Measurements from ENCODE around the gene CUX1. TPM values are rescaled to one million over a fixed set of nuclear protein-coding genes. Genes with fewer than 3 reads are reported as not detected.

Gene CUX1
- total RNA-seq, 3 donors from 2014 or later: 35.1 to 54.4 (median 41.1) TPM

DNA sequence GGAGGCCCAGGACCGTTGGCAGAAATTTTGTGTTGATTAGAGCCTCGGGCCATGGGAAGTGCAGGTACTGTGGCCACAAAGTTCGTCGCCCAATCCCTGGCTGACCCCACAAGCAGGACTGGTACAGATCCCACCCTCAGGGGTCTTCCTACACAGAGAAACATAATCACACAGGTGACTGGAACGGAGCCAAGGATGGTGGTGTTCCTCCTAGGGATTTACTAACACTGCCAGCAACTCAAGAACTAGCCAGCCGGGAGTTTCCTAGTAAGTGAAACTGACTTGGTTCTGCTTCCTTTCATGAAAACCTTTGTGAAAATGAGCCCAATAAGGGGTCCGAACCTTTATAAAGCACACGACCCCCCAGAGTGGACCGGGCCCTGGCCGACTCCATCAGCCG is 5.7 kb downstream of the CUX1 start:
- DNase-seq (ENCODE audit: low spot score in 2 of 2): no peak
- intact Hi-C loops (cut with DNase I; ENCODE audit: low total_unique reads): no loop called here
- Histone ChIP-seq H3K36me3 (no peaks in the 10 kb centered on the region), H3K27ac (no peak overlapping the region), H3K9me3 (no peaks in the 10 kb centered on the region), H3K27me3 (no peaks in the 10 kb centered on the region), H3K4me3 (no peak overlapping the region), H3K4me1 (no peaks in the 10 kb centered on the region)
- TF ChIP-seq POLR2AphosphoS5 (IDR thresholded peaks at IDR 0.05) (no peak), POLR2A (IDR thresholded peaks at IDR 0.05) (no peak)
- TF ChIP-seq, protein P1, sequence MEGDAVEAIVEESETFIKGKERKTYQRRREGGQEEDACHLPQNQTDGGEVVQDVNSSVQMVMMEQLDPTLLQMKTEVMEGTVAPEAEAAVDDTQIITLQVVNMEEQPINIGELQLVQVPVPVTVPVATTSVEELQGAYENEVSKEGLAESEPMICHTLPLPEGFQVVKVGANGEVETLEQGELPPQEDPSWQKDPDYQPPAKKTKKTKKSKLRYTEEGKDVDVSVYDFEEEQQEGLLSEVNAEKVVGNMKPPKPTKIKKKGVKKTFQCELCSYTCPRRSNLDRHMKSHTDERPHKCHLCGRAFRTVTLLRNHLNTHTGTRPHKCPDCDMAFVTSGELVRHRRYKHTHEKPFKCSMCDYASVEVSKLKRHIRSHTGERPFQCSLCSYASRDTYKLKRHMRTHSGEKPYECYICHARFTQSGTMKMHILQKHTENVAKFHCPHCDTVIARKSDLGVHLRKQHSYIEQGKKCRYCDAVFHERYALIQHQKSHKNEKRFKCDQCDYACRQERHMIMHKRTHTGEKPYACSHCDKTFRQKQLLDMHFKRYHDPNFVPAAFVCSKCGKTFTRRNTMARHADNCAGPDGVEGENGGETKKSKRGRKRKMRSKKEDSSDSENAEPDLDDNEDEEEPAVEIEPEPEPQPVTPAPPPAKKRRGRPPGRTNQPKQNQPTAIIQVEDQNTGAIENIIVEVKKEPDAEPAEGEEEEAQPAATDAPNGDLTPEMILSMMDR (IDR thresholded peaks at IDR 0.05): no peak

DNA sequence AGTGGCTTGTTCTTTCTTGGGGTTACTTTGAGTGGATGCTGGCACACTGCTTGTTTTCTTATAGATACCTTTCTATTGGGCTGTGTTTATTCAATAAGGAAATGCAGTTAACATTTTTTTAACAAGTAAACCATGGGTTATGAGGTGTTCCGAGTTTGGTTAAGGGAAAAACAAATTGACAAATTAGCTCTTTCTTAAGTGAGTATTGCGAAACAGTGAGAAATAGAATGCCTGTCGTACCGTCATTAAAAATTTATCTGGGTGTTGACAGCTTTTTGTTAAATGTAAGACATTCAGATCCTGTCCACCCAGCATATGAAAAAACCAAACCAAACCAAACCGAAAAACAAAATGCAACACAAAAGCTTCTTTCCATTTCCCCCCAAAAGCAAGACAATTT is 6.2 kb downstream of the CUX1 start:
- Histone ChIP-seq H3K4me3 (no peak overlapping the region), H3K9me3 (no peaks in the 10 kb centered on the region), H3K27ac (no peak overlapping the region), H3K4me1 (no peaks in the 10 kb centered on the region), H3K27me3 (no peaks in the 10 kb centered on the region), H3K36me3 (no peaks in the 10 kb centered on the region)
- no peak for DNase-seq (ENCODE audit: low spot score in 2 of 2)
- TF ChIP-seq POLR2AphosphoS5 (IDR thresholded peaks at IDR 0.05) (no peak), POLR2A (IDR thresholded peaks at IDR 0.05) (no peak)
- TF ChIP-seq, protein P1 (IDR thresholded peaks at IDR 0.05): no peak
- intact Hi-C loops (cut with DNase I; ENCODE audit: low total_unique reads): no loop called here

DNA sequence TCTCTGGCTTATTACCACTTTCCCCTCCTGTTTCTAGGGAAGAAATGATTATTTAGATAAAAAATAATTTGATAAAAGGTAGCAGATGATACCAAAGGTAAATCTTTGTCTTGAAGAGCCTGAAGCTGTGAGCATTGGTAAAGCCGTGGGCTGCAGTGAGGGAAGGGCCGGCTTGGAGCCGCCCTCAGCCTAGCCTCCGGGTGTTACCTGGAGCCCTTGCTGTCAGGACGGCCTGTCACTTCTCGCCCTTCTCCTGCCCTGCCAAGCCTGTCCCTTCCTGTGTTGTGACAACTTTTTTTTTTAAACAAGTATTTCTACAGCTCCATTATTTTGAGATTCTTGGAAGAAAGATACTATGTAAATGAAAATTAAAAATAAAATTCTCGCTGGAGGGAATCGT is 7.0 kb downstream of the CUX1 start:
- Histone ChIP-seq H3K9me3 (no peaks in the 10 kb centered on the region), H3K4me3 (no peak overlapping the region), H3K4me1 (no peaks in the 10 kb centered on the region), H3K27me3 (no peaks in the 10 kb centered on the region), H3K27ac (no peak overlapping the region), H3K36me3 (no peaks in the 10 kb centered on the region)
- intact Hi-C loops (cut with DNase I; ENCODE audit: low total_unique reads): no loop called here
- DNase-seq (ENCODE audit: low spot score in 2 of 2): no peak
- TF ChIP-seq POLR2A (IDR thresholded peaks at IDR 0.05) (no peak), POLR2AphosphoS5 (IDR thresholded peaks at IDR 0.05) (no peak)
- TF ChIP-seq, protein P1 (IDR thresholded peaks at IDR 0.05): no peak

DNA sequence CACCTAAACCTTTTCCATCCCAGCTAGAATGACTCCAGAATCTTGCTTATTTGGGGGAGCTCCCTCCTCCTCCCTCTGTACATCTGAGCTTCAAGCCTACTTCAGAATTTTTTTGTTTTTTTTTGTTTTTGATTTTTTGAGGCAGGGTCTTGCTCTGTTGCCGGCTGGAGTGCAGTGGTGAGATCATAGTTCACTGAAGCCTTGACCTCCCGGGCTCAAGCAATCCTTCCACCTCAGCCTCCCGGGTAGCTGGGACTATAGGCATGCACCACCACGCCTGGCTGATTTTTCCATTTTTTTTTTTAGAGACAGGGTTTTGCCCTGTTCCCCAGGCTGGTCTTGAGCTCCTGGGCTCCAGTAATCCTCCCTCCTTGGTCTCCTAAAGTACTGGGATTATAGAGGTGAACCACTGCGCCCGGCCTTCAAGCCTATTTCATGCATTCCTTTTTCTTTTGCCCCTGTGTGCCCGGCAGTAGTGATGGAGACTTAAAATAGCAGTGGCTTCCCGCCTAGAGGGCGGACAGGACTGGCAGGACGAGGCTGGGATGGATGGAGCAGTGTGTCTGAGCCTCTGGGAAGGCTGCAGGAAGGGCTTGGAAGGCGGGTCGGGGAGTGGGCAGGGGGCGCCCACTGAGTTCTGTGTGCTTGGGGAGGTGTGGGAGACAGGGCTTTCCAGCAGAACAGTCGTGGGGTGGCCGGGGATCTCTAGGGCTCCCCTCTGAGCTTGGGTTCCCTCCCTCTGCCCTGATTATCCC is 8.8 kb downstream of the CUX1 start:
- Histone ChIP-seq H3K4me3 (no peak overlapping the region), H3K9me3 (no peaks in the 10 kb centered on the region), H3K27me3 (no peaks in the 10 kb centered on the region), H3K4me1 (no peaks in the 10 kb centered on the region), H3K27ac (no peak overlapping the region), H3K36me3 (no peaks in the 10 kb centered on the region)
- intact Hi-C loops (cut with DNase I; ENCODE audit: low total_unique reads): no loop called here
- TF ChIP-seq POLR2A (IDR thresholded peaks at IDR 0.05) (no peak), POLR2AphosphoS5 (IDR thresholded peaks at IDR 0.05) (no peak)
- TF ChIP-seq, protein P1 (IDR thresholded peaks at IDR 0.05): no peak
- DNase-seq (ENCODE audit: low spot score in 2 of 2): no peak

DNA sequence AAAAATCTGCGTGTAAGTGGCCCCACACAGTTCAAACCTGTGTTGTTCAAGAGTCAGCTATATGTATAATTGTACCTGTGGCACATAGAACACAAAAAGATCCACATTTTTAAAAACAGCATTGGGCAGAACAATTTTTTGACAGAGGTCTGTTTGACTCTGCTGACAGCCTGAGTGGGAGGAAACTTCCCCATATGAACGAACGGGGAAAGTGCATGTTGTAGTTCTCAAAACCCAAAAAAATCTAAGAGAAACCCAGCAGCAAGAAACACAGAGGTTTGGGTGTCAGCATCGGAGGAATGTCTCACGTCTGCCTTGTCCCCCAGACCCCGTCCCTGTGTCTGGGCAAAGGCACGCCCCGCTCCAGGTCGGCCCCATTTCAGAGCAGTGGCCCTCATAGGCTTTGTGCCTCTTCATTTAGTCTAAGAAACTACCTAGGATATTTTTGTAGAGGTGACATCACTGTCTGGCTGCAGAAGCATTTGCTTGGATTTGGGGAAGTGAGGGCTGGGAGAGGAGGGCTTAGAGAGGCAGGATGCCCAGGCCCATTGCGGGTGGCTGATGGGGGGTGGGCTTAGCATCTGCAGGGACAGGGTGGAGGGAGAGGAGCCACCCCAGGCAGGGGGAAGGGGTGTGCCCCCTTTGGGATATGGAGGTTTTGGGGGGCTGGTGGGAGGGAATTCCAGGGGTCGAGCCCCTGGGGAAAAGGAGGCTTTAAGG is 11.0 kb downstream of the CUX1 start:
- Histone ChIP-seq H3K36me3 (no peaks in the 10 kb centered on the region), H3K4me1 (no peaks in the 10 kb centered on the region), H3K27ac (no peak overlapping the region), H3K27me3 (no peaks in the 10 kb centered on the region), H3K9me3 (no peaks in the 10 kb centered on the region), H3K4me3 (no peak overlapping the region)
- intact Hi-C loops (cut with DNase I; ENCODE audit: low total_unique reads): no loop called here
- no peak for DNase-seq (ENCODE audit: low spot score in 2 of 2)
- TF ChIP-seq POLR2A (IDR thresholded peaks at IDR 0.05) (no peak), POLR2AphosphoS5 (IDR thresholded peaks at IDR 0.05) (no peak)
- TF ChIP-seq, protein P1 (IDR thresholded peaks at IDR 0.05): no peak

Data from breast epithelium (tissue), 4 donors.